Measurements from ENCODE around the gene CCDC170.
A peak's percentile ranks its signal among the peaks of the same experiment; 100 is the strongest.

Gene CCDC170

GRCh38 chr6:151620179-151620578 is 126.4 kb downstream of the CCDC170 start:
- DNase-seq, result no peak

GRCh38 chr6:151624071-151624470 is 130.3 kb downstream of the CCDC170 start:
- no peak for DNase-seq

GRCh38 chr6:151624481-151624880 is 130.7 kb downstream of the CCDC170 start:
- no peak for DNase-seq

- no peak for DNase-seq
Observed at GRCh38 chr6:151624900-151625536, 131.2 kb downstream of the CCDC170 start.

- DNase-seq, result no peak
Observed at GRCh38 chr6:151627689-151628444, 134.1 kb downstream of the CCDC170 start.

- no peak for DNase-seq
Observed at GRCh38 chr6:151629791-151630190, 136.0 kb downstream of the CCDC170 start.

GRCh38 chr6:151630387-151630786 is 136.6 kb downstream of the CCDC170 start:
- DNase-seq, result no peak

- DNase-seq, result no peak
Observed at GRCh38 chr6:151630991-151631655, 137.3 kb downstream of the CCDC170 start.

GRCh38 chr6:151632415-151632987 is 138.7 kb downstream of the CCDC170 start:
- DNase-seq, result no peak

- no peak for DNase-seq
Observed at GRCh38 chr6:151633526-151634335, 139.9 kb downstream of the CCDC170 start.

GRCh38 chr6:151634336-151634720 is 140.5 kb downstream of the CCDC170 start:
- DNase-seq, result no peak

- no peak for DNase-seq
Observed at GRCh38 chr6:151635741-151636140, 141.9 kb downstream of the CCDC170 start.

- no peak for DNase-seq
Observed at GRCh38 chr6:151637814-151638213, 144.0 kb downstream of the CCDC170 start.

GRCh38 chr6:151639750-151640149 is 145.9 kb downstream of the CCDC170 start:
- DNase-seq, result no peak

- no peak for DNase-seq
Observed at GRCh38 chr6:151641028-151641427, 147.2 kb downstream of the CCDC170 start.

GRCh38 chr6:151647976-151648639 is 154.3 kb downstream of the CCDC170 start:
- peak; percentile 25 for DNase-seq

- no peak for DNase-seq
Observed at GRCh38 chr6:151649835-151650234, 156.0 kb downstream of the CCDC170 start.

GRCh38 chr6:151651639-151652038 is 157.8 kb downstream of the CCDC170 start:
- DNase-seq, result no peak

GRCh38 chr6:151652325-151652724 is 158.5 kb downstream of the CCDC170 start:
- no peak for DNase-seq

- DNase-seq, result no peak
Observed at GRCh38 chr6:151655099-151655498, 161.3 kb downstream of the CCDC170 start.

- no peak for DNase-seq
Observed at GRCh38 chr6:151656392-151656791, 162.6 kb downstream of the CCDC170 start.

- no peak for DNase-seq
Observed at GRCh38 chr6:151658091-151658490, 164.3 kb downstream of the CCDC170 start.
